ENCODE measurements around the gene ABRACL.
"Not testable (repeated sequence)": the region's sequence is repeated elsewhere in the genome, so short reads cannot be mapped to it uniquely, and the experiment has no call there.

Gene ABRACL

GRCh38 chr6:139011980-139012379 is 16.6 kb upstream of the ABRACL start:
- no peak for DNase-seq (ENCODE audit: low read depth)

DNA sequence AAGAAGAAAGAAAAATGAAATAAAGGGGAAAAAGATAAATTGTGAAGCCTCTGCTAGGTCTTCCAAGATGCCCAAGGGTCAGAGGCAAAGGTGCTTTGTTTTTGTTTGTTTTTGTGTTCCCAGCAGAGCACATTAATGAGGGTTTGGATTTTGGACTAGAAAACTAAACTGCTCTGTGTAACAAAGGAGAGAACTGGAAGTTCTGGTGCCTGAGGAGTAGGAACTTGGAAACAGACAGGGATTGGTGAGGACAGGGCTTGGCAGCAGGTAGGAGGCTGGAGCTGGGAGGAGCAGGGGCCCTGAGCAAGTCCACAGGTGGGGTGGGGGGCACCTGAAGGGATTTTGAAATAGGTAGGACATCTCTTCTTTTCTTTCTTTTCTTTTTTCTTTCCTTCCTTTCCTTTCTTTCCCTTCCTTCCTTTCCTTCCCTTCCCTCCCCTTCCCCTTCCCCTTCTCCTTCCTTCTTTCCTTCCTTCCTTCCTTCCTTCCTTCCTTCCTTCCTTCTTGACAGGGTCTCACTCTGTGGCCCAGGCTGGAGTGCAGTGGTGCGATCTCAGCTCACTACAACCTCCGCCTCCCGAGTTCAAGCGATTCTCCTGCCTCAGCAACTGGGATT is 15.3 kb upstream of the ABRACL start:
- DNase-seq (ENCODE audit: low read depth), result no peak

- DNase-seq (ENCODE audit: low read depth), result no peak
These were observed 13.6 kb upstream of the ABRACL start for GRCh38 chr6:139014945-139015344.

DNA sequence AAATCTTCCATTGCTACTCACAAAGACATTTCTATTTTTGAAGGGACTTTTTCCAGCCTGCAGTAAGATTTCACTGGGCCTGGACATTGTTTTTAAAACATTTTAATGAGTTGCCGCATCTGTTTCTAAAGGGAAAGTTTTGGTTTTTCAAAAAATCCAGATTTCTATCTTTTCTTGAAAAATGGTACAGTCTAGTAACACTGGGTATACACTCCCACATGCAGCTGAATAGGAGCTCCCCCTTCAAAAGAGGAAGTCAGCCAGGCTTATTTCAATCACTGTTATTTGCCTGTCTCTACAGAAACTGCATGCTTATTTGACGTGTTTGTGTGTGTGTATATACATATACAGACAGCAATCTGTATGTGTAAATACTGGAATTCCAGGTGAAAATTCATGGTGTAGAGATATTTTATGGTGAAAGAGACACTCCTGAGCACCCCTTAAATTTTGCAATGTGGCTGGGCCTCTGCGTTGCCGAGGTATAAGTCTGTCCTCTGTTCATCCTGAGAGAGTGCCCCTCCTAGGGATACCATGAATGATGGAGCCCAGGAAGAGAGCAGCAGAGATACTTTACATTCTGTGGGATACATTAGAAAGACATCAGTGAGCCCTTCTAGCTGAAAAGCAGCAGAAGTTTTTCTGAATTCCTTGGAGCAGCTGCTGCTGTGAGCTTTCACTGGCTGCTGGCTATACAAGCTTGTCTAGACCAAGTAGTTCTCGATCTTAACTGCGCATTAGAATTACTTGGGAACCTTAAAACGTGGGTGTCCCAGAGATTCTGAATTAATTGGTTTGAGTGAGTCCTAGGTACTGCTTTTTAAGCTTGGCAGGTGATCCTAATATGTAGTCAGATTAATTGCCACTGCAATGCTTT is 12.0 kb upstream of the ABRACL start:
- no peak for DNase-seq (ENCODE audit: low read depth)

- no peak for DNase-seq (ENCODE audit: low read depth)
These were observed 11.3 kb upstream of the ABRACL start for GRCh38 chr6:139017227-139017626.

GRCh38 chr6:139019722-139020121 is 8.8 kb upstream of the ABRACL start:
- no peak for DNase-seq (ENCODE audit: low read depth)

DNA sequence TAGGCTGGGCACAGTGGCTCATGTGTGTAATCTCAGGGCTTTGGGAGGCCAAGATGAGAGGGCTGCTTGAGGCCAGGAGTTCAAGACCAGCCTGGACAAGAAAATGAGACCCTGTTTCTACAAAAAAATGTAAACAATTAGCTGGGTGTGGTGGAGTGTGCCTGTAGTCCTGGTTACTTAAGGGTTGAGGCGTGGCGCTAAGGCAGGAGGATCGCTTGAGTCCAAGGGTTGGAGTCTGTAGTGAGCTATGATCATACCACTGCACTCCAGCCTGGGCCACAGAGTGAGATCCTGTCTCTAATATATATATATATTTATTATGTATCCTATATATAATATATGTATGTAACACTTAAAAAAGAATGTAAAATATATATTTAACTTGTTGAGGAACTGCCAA is 7.9 kb upstream of the ABRACL start:
- no peak for DNase-seq (ENCODE audit: low read depth)

DNA sequence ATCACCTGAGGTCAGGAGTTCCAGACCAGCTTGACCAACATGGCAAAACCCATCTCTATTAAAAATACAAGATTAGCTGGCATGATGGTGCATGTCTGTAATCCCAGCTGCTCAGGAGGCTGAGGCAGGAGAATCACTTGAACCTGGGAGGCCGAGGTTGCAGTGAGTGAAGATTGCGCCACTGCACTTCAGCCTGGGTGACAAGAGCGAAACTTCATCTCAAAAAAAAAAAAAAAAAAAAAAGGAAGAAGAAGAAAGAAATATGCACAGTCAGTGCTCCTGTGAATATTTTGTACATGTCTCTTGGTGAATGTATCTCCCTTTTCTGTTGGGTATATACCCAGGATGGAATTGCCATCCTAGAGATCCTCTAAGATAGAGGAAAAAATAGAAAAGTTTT is 3.1 kb upstream of the ABRACL start:
- not testable (repeated sequence) for DNase-seq (ENCODE audit: low read depth)

DNA sequence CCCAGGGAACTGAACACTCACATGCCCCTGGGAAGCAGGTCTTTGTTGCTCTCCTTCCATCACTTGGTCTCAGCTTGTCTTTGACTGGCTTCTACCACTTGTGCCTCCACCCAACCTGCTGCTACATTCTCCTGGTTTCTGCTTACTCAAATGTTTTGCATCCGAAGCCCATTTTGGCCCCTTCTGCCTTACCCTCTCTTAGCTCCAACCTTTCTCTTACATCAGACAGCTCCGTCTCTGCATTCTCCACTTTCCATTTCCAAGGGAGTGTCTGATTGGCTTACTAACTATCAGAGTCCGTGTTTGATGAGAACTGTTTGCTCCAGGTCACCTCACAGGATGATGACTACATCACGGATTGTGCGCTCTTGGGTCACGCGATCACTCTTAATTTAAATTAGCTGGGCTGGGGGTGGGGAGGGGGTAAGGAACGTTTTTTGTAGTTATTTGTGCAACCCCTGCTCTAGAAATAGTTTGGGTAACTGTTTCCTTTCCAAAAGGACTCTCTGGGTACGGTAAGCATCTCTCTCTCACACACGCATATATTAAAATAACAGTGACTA is 844 bp upstream of the ABRACL start:
- DNase-seq (ENCODE audit: low read depth), result peak; percentile 14

DNA sequence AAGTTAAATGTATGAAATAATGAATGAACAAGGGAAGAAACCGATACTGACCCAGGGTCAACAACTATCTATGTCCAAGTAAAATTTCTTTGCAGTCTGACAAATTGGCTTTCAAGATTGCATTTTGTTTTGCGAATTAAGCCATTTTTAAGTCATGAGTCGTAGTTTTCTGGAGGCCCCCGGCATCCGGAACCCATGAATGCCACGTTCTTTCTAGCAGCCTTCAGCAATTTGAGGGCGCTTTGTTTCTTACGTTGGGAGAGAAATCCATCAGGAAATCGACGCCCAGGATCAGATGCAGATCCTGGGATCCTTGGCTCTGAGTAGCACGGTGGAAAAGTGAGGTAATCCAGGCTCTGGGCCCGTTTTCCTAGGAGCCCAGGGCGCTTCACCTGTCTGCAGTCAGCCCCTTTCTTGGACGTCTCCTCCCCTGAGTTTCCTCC is 309 bp upstream of the ABRACL start:
- no peak for DNase-seq (ENCODE audit: low read depth)

GRCh38 chr6:139029470-139030227 is 1.1 kb downstream of the ABRACL start:
- no peak for DNase-seq (ENCODE audit: low read depth)

DNA sequence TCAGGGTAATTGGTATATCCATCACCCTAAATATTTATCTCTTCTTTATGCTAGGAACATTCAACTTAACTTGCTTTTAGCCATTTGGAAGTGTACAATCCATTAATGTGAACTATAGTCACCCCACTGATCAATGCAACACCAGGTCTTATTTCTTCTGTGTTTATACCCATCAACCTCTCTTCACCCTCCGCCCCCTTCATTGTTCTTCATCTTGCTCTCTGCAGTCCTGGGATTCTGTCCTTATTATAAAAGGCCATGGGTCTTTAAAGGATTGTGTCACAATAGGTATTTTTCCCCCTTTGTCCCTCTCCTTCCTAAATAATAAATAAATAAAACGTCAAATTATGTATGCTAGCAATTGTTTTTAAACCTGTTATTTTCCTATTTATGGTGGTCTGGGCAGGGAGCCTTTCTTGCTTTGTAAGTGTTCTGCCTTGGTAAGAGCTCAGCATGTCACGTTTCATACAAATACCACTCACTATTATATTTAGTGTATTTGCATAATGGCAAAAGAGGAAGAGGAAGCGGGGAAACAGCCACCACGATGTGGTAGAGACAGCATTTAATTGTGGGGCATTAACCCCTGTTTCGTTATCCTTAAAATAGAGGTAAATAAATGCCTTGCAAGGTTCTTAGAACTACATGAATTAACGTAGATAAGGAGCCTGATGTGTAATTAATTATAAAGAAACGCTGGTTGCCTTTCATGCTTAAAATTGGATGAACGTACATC is 1.9 kb downstream of the ABRACL start:
- no peak for DNase-seq (ENCODE audit: low read depth)

DNA sequence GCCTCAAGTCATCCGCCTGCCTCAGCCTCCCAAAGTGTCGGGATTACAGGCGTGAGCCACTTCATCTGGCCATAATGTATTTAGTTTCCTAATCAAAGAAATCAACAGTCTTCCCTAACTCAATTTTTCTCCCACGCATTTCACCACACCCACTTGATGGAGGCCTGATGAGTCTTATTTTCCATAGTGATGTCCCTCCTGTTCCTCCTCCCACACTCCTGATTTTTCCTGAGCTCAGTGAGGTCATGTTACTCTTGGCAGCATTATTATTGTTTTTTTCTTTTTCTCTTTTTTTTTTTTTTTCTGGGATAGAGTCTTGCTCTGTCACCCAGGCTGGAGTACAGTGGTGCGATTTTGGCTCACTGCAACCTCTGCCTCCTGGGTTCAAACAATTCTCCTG is 8.9 kb downstream of the ABRACL start:
- DNase-seq (ENCODE audit: low read depth), result no peak

- no peak for DNase-seq (ENCODE audit: low read depth)
These were observed 15.7 kb downstream of the ABRACL start for GRCh38 chr6:139044250-139044649.

- no peak for DNase-seq (ENCODE audit: low read depth)
These were observed 19.1 kb downstream of the ABRACL start for GRCh38 chr6:139047677-139048076.

DNA sequence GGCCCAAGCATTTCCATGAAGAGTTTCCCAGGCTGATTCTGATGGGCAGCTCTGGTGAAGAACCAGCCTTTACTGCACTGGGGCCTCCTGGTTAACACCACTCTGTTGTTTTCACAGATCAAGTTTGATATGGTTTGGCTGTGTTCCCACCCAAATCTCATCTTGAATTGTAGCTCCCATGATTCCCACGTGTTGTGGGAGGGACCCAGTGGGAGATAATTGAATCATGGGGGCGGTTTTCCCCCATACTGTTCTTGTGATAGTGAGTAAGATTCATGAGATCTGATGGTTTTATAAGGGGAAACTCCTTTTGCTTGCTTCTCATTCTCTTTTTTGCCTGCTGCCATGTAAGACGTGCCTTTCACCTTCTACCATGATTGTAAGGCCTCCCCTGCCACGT is 20.4 kb downstream of the ABRACL start:
- not testable (repeated sequence) for DNase-seq (ENCODE audit: low read depth)

- DNase-seq (ENCODE audit: low read depth), result not testable (repeated sequence)
These were observed 21.7 kb downstream of the ABRACL start for GRCh38 chr6:139050131-139050769.

DNA sequence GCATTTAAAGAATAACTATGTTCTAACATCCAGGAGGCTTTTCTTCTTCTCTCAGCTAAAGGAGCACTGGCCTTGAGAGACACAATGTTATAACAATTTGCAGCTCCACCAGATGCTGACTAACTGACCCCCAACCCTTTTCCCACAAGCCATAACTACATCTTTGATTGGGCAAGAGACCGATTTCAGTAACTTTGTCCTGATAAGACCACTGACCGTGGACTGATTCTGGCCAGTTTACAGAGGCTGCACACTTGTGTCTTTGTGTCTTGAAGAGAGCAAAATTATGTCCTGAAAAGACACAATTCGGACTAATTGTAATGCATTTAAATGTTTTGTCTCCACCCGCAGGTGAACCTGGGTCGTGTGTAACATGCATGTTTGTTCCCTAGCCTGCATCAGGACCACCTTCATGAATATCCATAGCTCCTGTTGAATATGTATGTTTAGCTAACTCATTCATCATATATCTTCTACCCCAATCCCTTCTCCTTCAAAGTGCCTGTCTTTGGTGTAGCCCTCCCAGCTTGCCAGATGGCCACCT is 22.3 kb downstream of the ABRACL start:
- no peak for DNase-seq (ENCODE audit: low read depth)

DNA sequence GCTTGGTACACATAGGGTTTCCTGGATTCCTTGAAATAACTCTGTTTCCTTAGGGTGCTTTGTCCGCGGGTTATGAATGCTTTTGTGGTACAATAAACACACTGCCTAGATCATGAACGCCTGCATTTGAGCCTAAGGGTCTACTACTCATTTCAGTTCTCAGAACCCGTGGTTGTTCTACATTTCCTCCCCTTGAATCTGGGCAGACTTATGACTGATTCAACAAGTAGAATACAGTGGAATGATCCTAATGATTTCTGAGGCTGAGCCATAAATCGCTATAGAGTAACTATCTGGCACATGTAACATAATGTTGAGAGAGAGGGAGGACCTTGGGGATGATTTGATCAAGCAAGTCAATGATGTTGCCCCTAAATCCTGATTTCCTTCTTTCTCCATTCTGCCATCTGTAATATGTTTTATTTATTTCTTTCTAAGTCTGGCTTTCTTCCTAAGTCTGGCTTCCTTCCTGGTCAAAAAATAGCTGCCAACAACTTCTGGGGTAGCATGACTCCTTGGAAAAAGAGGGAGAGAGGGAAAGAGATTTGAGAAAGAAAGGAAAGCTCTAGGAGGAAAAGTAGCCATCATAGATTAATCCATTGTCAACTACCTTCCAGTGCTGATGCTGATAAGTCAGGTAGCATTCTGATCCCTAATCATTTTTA is 23.0 kb downstream of the ABRACL start:
- no peak for DNase-seq (ENCODE audit: low read depth)

- no peak for DNase-seq (ENCODE audit: low read depth)
These were observed 24.8 kb downstream of the ABRACL start for GRCh38 chr6:139053382-139053781.

Data from T-helper 22 cell (primary cell).